SW 1271 (cell line): ENCODE results near the gene GNS.

Source experiments
- DNase-seq, 2 experiments: peaks; one replicate each; lab custom pipeline; 2025; lab: John Stamatoyannopoulos, UW

GNS gene

GRCh38 chr12:64735442-64735841 is 23.8 kb downstream of the GNS start:
- DNase-seq = no peak

- peak; percentile 91 for DNase-seq
Observed at GRCh38 chr12:64733857-64734256, 25.3 kb downstream of the GNS start.

- no peak for DNase-seq
Observed at GRCh38 chr12:64731683-64732082, 27.5 kb downstream of the GNS start.

- no peak for DNase-seq
Observed at GRCh38 chr12:64730588-64730969, 28.6 kb downstream of the GNS start.

GRCh38 chr12:64729909-64730587 is 29.2 kb downstream of the GNS start:
- no peak for DNase-seq

GRCh38 chr12:64724201-64724745 is 34.9 kb downstream of the GNS start:
- no peak for DNase-seq

GRCh38 chr12:64723630-64724029 is 35.6 kb downstream of the GNS start:
- no peak for DNase-seq

- no peak for DNase-seq
Observed at GRCh38 chr12:64722835-64723234, 36.4 kb downstream of the GNS start.

- DNase-seq = no peak
Observed at GRCh38 chr12:64720884-64721283, 38.3 kb downstream of the GNS start.

GRCh38 chr12:64718649-64719048 is 40.6 kb downstream of the GNS start:
- DNase-seq = no peak

GRCh38 chr12:64716839-64717455 is 42.3 kb downstream of the GNS start:
- DNase-seq = no peak

GRCh38 chr12:64716371-64716770 is 42.8 kb downstream of the GNS start:
- no peak for DNase-seq

- no peak for DNase-seq
Observed at GRCh38 chr12:64714551-64714968, 44.6 kb downstream of the GNS start.

- DNase-seq = no peak
Observed at GRCh38 chr12:64713376-64713775, 45.8 kb downstream of the GNS start.

GRCh38 chr12:64709429-64709828 is 49.8 kb downstream of the GNS start:
- DNase-seq = no peak

GRCh38 chr12:64707926-64708325 is 51.3 kb downstream of the GNS start:
- DNase-seq = no peak

- DNase-seq = no peak
Observed at GRCh38 chr12:64707362-64707761, 51.8 kb downstream of the GNS start.

GRCh38 chr12:64706857-64707256 is 52.3 kb downstream of the GNS start:
- DNase-seq = no peak

- DNase-seq = no peak
Observed at GRCh38 chr12:64706306-64706705, 52.9 kb downstream of the GNS start.

GRCh38 chr12:64701283-64701682 is 57.9 kb downstream of the GNS start:
- no peak for DNase-seq

GRCh38 chr12:64700532-64700931 is 58.7 kb downstream of the GNS start:
- no peak for DNase-seq

- DNase-seq = no peak
Observed at GRCh38 chr12:64699504-64700115, 59.6 kb downstream of the GNS start.

GRCh38 chr12:64696080-64696741 is 63.0 kb downstream of the GNS start:
- peak in 1 of 2 experiments; percentile 52 for DNase-seq
